HepG2 (cell line): ENCODE results near the gene RBM47. TPM values are rescaled to one million over a fixed set of nuclear protein-coding genes. Genes with fewer than 3 reads are reported as not detected.

Source experiments
- ATF4 ChIP-seq, 2 experiments: fragments of 450-650 bp in 1 of 2; sonication (generic) in 1 of 2; formaldehyde crosslinking; IDR thresholded peaks; 2 replicates each; pipeline versions ENCODE4 v1.5.0 to v1.8.0; 2020 to 2022; ENCODE audit warnings: mild to moderate bottlenecking in 1 of 2, missing genetic modification reagents in 1 of 2
- DZIP1 ChIP-seq: sonication (generic); formaldehyde crosslinking; IDR thresholded peaks from 2 replicates; pipeline ENCODE4 v1.5.0; 2020; ENCODE audit warnings: mild to moderate bottlenecking, missing genetic modification reagents
- ELF3 ChIP-seq: IDR thresholded peaks from 2 replicates; pipeline ENCODE4 v1.6.1; 2016; ENCODE audit warnings: missing genetic modification reagents, missing compliant biosample characterization
- FOXO1 ChIP-seq: sonication (generic); formaldehyde crosslinking; IDR thresholded peaks from 2 replicates; pipeline ENCODE4 v1.4.0; 2020; ENCODE audit warnings: missing genetic modification reagents
- GPN1 ChIP-seq: sonication (generic); formaldehyde crosslinking; IDR thresholded peaks from 2 replicates; pipeline ENCODE4 v1.5.1; 2020; ENCODE audit warnings: missing genetic modification reagents, borderline replicate concordance
- MAZ ChIP-seq, 2 experiments: sonication (generic) in 1 of 2; formaldehyde crosslinking in 1 of 2; IDR thresholded peaks; 2 replicates each; pipeline versions ENCODE4 v1.5.0 to v1.6.1; 2012 to 2020; ENCODE audit warnings: low read depth in 2 of 2, mild to moderate bottlenecking in 2 of 2, borderline replicate concordance in 1 of 2, improper control_type of control experiment in 1 of 2, low read length in 1 of 2, missing genetic modification reagents in 1 of 2, moderate library complexity in 1 of 2
- PAXIP1 ChIP-seq: sonication (generic); formaldehyde crosslinking; conservative IDR thresholded peaks from 2 replicates; pipeline ENCODE4 v1.4.0; 2020; ENCODE audit warnings: mild to moderate bottlenecking, missing genetic modification reagents, moderate library complexity
- PCBP2 ChIP-seq: fragments of 200-400 bp; formaldehyde crosslinking; optimal IDR thresholded peaks from 2 replicates; pipeline ENCODE3; 2018; ENCODE audit warnings: low read length, low read depth; ENCODE audit not compliant: poor library complexity, severe bottlenecking
- PHF21A ChIP-seq: sonication (generic); formaldehyde crosslinking; IDR thresholded peaks from 2 replicates; pipeline ENCODE4 v1.5.0; 2020; ENCODE audit warnings: mild to moderate bottlenecking, missing genetic modification reagents
- RCOR2 ChIP-seq: IDR thresholded peaks from 2 replicates; pipeline ENCODE4 v1.6.1; 2016; ENCODE audit warnings: missing biosample characterization, missing genetic modification reagents
- THAP11 ChIP-seq: IDR thresholded peaks from 2 replicates; pipeline ENCODE4 v1.6.1; 2016; ENCODE audit warnings: missing biosample characterization, missing genetic modification reagents
- ZNF256 ChIP-seq: sonication (generic); formaldehyde crosslinking; conservative IDR thresholded peaks from 2 replicates; pipeline ENCODE4 v1.4.0; 2020; ENCODE audit warnings: missing genetic modification reagents
- ZNF639 ChIP-seq: conservative IDR thresholded peaks from 2 replicates; pipeline ENCODE4 v1.6.1; 2018; ENCODE audit warnings: missing genetic modification reagents
- ZNF770 ChIP-seq: sonication (generic); formaldehyde crosslinking; IDR thresholded peaks from 2 replicates; pipeline ENCODE4 v1.5.0; 2020; ENCODE audit warnings: mild to moderate bottlenecking, missing genetic modification reagents
- ZNF816 ChIP-seq: sonication (generic); formaldehyde crosslinking; IDR thresholded peaks from 2 replicates; pipeline ENCODE4 v1.8.0; 2022; ENCODE audit warnings: missing genetic modification reagents, mild to moderate bottlenecking, borderline replicate concordance
- ZSCAN22 ChIP-seq: sonication (generic); formaldehyde crosslinking; IDR thresholded peaks from 2 replicates; pipeline ENCODE4 v1.4.0; 2020; ENCODE audit warnings: mild to moderate bottlenecking, missing genetic modification reagents
- polyA plus RNA-seq, 8 experiments: library from polyadenylated mRNA; depleted of rRNA in 3 of 8; stranded (reverse) in 7 of 8; unstranded in 1 of 8; fragments of >200 nt; fragmentation: Illumina TruSeq in 4 of 8; extraction: Trizol in 4 of 8; gene quantifications; 2 replicates each; pipeline versions ENCODE4 v1.2.1 to v1.2.3, GENCODE V29; 2011 to 2016; ENCODE audit warnings: low read depth in 4 of 8, missing spikeins in 1 of 8, mixed read lengths in 1 of 8; ENCODE audit not compliant: insufficient read depth in 1 of 8
- total RNA-seq, 5 experiments: library from RNA; depleted of rRNA; stranded (reverse); fragments of >200 nt; fragmentation: Illumina TruSeq; extraction: Trizol; gene quantifications; 2 replicates each; pipeline ENCODE4 v1.2.3, GENCODE V29; 2016; ENCODE audit warnings: low read depth in 1 of 5

Gene RBM47
- total and polyA plus RNA-seq, 2 of the 13 experiments (the other 11 are each of a cell fraction or from before 2014, with no cell fraction given) = 1.2 to 2.5 TPM

- TF ChIP-seq ZNF816 (CRISPR knock-in tag) (no peak), DZIP1 (no peak), ZNF256 (no peak), GPN1 (CRISPR knock-in tag) (no peak), RCOR2 (peak; percentile 64; the same call in 1 of the 2 replicates), ELF3 (CRISPR knock-in tag) (0 out of 2 replicates have a peak, but pooled peaks have one; percentile 24), PHF21A (0 out of 2 replicates have a peak, but pooled peaks have one; percentile 24), MAZ (IDR thresholded peaks at IDR 0.05; ENCODE audit: borderline replicate concordance, low read depth, low read length) (no peak), MAZ (CRISPR knock-in tag; IDR thresholded peaks at IDR 0.05; ENCODE audit: low read depth) (no peak), PAXIP1 (CRISPR knock-in tag) (peak; percentile 52), ZSCAN22 (CRISPR knock-in tag) (no peak), PCBP2 (no peak), FOXO1 (0 out of 2 replicates have a peak, but pooled peaks have one; percentile 53), ZNF770 (CRISPR knock-in tag) (peak; percentile 94), THAP11 (CRISPR knock-in tag) (peak; percentile 40; the same call in 1 of the 2 replicates), ZNF639 (CRISPR knock-in tag) (no peak), ATF4 (CRISPR knock-in tag; IDR thresholded peaks at IDR 0.05) (peak in 1 of 2 experiments; percentile 96; a peak in 2 of 4 replicates)
Measured at GRCh38 chr4:40455340-40455902, 174.2 kb downstream of the RBM47 start (continued).
